HG03280 (cell line): ENCODE data around the gene KCNE1.
"Not testable (repeated sequence)": the region's sequence is repeated elsewhere in the genome, so short reads cannot be mapped to it uniquely, and the experiment has no call there.

Source experiments
- ATAC-seq: cut with Tn5 transposase; IDR thresholded peaks from one replicate; pipeline ENCODE4 v1.9.1; 2021; ENCODE audit warnings: mild to moderate bottlenecking, moderate library complexity; ENCODE audit not compliant: unreplicated experiment

KCNE1 gene

DNA sequence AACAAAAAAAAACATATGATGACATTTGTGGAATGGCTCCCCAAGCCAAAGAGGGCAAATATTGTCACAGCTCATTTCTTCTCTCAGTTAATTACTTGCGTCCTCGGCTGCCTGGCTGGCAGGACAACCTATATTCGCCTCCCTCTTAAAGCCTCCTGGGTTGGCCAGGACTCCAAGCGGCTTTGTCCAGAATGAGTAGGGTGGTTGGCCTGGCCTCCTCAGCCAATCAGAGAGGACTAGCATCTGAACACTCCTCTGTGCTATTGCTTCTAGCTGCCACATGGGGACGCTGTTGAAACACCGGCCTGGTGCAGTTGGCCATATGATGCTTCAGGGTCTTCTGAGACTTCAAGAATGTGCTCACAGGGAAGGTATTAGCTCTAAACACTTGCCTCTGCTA lies 83.6 kb downstream of the KCNE1 start:
- not testable (repeated sequence) for ATAC-seq

DNA sequence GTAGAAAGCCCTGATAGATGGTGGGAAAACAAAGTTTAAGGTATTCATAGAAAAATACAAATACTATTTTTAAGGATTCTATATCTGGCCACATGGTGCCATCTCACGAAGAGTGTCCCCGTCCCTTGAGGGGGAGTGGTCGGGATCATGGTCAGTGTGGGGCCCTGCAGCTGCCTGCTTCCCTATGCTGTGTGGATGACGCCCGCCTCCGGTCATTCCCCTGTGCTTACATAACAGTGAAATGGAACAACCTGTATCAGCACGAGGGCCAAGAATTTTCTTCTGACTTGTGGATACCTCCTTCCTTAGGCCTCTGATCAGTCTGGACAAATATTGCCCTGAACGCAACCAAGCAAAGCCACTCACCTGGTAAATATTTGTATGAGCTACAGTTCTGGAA lies 84.7 kb downstream of the KCNE1 start:
- ATAC-seq = not testable (repeated sequence)

DNA sequence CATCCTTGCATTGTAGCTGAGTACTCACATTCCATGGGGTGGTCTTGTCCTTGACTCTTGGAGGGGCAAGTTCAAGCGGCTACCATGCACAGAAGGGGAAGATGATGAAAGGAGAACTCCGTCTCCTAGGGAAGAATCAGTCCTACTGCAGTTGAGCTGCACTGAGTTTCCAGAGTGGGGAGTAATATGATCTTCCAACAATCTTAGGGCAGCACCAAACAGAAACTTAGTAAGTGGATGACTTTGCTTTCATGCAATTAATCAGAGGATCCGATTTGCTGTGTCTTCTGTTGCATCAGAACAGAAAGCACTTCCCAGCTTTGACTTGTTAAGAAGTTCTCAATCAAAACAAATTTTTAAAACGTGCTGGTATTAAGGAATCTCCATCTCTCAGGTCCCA lies 88.2 kb downstream of the KCNE1 start, which contains the start of gene SMIM34:
Gene SMIM34, minus strand, starts transcription at position 147 of the 400 bp plus-strand sequence. Its CDS starts 112 bp downstream, at position 35.
- ATAC-seq = not testable (repeated sequence)

DNA sequence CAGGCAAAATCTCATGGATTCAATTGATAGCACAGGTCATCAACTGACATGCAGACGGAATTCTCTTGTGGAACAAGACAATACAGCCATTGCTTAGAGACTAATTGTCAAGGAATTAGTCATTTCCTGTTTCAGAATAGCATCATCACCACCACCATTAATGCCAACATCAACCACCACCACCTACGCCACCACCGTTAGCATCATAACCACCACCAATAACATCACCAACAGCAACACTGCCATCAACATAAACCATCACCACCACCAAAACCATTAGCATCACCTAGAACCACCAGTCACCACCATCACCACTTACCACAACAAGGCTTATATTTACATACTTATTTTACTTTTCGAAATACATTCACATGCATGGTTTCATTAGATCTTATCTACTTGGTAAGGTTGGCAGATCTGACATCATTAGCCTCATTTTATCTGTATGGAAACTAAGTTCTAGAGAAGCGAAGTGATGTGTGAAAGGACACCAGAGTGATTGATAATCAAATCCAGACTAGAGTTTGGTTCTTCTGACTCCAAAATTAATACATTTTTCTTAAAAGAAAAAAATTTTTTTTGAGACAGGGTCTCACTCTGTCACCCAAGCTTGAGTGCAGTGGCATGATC lies 94.4 kb downstream of the KCNE1 start:
- ATAC-seq = not testable (repeated sequence)

DNA sequence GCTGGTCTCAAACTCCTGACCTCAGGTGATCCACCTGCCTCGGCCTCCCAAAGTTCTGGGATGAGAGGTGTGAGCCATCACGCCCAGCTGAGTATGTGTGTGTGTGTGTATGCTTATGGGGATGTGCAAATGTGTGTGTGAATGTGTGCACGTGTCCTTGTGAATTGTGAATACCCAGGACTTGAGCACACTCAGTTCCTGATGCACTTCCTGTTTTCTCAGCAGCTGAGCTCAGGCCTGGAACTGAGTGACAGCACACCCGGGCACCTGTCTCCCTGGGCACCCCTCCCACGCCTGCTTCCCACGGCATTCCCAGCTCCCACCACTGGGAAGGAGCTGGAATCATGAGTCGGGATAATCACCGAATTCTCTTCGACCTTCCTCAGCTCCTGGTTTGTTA lies 104.7 kb downstream of the KCNE1 start:
- ATAC-seq = not testable (repeated sequence)

DNA sequence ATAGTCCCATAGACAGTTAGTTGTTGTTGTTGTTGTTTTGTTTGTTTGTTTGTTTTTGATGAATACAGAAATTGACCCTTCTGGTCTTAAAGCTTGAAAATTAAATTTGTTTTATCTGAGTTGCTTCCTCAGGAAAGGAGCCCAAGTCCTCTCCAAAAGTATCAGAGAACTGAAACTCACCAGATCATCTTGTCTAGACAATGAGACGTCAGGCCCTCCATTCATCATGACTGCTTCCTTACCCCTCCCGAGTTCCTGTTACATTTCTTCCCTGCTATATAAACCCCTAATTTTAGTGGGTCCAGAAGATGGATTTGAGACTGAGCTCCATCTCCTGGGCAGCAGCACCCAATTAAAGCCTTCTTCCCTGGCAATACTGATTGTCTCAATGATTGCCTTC lies 105.3 kb downstream of the KCNE1 start:
- ATAC-seq = not testable (repeated sequence)

DNA sequence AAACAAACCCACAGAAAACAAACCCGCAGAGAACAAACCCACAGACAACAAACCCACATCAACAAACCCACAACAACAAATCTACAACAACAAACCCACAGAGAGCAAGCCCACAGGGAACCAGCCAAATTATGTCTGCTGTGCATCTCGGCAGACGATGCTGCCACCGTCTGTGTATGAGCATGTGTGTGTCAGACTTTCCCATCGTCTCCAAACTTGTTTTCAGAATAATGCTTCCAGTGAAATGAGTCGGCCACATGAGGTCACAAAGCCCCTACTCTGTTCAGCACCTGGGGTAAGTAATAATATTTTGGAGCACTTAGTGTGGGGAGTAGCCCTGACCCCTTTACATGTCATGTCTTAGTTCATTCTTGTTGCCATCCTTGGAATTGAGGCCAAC lies 105.9 kb downstream of the KCNE1 start:
- ATAC-seq = not testable (repeated sequence)

DNA sequence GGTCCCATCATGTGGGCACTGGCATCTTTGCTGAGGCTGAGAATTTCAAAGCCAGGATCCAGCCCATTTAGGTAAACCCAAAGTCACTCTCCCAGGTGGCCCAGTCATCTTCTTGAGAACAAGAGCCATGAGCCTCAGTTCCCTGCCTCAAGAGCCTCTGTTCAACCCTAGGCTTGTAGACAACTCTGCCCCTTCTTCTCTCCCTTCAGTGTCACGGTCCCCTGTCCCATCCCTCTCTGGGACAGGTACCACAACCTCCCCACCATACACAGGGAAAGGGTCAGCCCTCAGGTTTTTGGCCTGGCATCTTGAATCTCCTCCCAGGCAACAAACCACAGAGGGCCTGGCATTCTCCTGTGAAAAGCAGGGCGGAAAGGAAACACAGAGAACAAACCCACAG lies 106.3 kb downstream of the KCNE1 start:
- not testable (repeated sequence) for ATAC-seq

DNA sequence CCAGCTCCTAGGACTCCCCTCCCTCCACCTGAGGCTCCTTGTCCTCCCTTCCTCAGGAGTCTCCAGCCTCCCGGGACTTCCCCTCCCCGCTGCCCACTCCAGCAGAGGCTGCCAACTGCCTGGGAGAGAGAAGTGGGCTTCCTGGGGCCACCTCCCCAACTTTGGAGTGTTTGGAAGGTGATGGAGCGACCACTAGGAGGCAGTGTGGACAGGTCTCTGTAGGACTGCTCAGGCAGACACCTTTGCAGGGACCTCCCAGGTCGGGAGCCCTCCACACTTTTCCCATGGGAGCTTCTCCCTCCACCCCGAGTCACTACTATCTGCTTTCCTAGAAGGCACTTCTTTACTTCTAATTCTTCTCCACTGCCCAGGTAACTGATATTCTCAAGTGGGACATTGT lies 107.3 kb downstream of the KCNE1 start:
- not testable (repeated sequence) for ATAC-seq

DNA sequence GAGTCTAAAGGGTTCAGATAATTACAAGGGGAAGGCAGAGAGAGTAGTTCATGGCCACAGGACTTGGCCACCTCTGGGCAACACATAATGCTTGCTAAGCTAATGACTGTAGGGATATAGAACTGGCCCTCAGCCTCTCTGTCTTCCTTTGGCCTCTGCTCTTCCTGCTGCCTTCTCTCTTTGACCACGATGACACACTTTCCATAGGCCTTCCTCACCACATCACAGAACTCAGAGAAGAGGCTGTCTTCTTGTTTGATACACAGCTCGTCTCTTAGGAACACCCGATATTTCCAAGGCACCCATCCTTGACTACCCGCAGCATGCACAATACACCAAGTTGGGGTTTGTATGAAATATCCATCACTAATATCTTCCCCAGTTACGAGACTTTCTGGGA lies 111.5 kb downstream of the KCNE1 start:
- not testable (repeated sequence) for ATAC-seq
